GM21825 (cell line): ENCODE data around the gene BSPRY.
"Not testable (repeated sequence)": the region's sequence is repeated elsewhere in the genome, so short reads cannot be mapped to it uniquely, and the experiment has no call there.

Experiments
- ATAC-seq: cut with Tn5 transposase; IDR thresholded peaks from one replicate; pipeline ENCODE4 v1.9.1; 2021; ENCODE audit warnings: mild to moderate bottlenecking, moderate library complexity; ENCODE audit not compliant: unreplicated experiment

BSPRY gene

DNA sequence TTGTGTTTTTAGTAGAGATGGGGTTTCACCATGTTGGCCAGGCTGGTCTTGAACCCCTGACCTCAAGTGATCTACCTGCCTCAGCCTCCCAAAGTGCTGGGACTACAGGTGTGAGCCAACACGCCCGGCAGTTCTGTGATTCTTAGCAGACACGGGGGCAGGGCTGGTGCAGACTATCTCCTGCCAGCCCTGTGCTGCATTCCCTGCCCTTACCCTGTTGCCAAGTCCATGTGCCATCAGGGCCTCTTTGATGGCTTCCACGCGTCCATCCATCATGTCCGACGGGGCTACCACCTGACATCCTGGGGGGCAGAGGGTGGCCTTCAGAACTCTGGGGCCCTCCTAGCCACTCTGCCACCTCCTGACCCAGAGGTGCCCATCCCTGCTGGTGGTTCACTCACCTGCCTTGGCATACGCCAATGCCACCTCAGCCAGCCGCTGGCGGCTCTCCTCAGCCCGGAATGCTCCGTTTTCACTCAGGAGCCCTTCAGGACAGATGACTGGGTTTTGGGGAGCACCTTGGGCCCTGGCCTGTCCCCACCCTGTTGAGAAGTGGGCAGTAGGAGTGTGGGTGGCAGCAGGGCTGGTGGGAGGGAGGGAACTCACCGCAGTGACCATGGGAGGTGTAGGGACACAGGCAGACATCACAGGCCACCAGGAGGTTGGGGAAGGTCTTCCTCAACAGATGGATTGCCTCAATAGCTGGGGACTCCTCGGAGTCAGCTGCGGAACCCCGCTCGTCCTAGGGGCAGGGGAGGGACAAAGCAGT, 41.0 kb downstream of the BSPRY start:
- ATAC-seq: no peak

DNA sequence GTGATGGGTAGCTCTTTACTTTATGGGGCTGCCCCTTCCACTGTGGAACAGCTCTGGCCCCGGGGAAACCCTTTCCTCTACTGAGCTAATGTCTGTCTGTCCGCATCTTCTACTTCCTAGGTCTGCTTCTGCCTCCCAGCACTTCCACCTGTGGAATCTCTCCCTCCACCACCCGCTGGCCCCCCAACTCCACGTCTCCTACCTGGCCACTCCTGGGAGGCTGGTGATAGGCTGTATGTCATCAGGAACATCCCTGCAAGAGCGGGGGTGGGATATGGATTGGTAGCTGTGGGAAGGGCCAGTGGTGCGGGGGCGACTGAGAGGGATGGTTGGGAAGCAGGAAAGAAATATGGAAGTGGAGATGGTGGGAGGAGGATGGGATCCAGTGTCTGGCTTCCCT, 42.6 kb downstream of the BSPRY start:
- no peak for ATAC-seq

DNA sequence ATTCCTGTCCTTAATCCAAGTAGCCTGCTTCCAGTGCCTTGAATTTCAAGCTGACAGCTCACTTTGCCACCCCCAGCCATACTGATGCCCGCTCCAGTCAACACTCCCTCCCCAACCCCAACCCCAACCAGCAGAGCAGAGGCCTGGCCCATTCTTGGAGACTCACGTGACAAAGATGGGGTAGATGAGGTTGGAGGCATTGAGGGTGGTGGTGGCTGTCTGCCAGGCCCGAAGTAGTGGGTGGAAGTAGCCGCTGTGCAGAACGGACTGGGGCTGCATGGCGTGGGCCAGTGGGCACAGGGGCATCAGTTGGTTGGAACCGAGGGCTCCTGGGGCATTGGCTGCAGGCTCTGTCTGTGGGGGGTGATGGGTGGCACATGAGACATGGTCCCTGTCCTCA, 43.9 kb downstream of the BSPRY start:
- no peak for ATAC-seq

DNA sequence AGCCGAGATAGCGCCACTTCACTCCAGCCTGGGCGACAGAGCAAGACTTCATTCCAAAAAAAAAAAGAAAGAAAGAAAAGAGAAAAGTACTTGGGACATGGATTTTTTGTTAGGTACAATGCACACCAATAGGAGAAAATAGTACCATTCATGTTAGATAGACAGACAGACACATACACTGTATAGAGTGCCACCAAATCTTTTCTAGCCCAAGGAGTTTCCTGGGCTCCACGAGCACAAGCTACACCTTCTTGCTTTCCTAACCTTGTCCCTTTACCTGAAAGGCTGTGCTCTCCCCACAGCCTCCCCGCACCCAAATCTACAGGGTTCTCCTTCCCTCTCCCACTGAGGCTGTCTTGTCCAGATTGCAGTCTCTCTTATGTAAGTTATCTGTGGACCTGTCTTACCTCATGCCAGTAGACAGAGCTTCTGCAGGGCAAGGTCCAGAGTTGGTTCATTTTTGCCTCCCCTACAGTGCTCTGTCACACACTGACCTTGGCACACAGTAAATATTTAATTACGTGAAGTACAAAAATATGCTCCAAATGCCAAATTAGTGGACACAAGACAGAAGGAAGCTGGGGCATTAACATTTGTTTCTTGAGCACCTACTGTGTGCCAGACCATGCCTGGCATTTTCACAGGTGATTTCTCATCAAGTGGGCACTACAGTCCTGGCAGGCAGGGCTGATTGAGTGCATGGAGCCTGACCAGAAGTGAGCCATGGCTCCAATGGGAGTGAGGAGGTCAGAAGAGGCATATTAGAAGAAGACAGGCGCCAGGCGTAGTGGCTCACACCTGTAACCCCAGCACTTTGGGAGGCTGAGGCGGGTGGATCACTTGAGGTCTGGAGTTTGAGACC, 45.9 kb downstream of the BSPRY start:
- no peak for ATAC-seq

DNA sequence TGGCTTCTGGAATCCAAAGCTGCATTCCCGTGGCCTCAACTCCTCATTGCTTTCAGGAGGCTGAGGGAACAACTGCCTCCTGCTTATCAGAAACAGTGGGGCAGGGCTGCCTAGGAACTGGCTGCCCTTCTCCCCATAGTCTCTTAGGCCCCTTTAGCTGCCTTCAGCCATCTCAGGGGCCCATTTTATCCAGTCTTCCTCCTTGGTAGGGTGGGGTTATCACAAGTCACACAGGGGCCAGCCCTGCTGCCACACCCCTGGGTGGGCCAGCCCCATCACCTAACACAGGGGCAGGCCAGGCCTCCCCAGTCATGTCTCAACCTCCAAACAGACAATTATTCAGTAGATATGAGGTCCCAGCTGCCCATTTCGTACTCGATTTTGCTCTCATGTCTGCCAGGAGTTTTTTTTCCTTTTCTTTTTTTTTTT, 47.9 kb downstream of the BSPRY start:
- ATAC-seq: no peak

DNA sequence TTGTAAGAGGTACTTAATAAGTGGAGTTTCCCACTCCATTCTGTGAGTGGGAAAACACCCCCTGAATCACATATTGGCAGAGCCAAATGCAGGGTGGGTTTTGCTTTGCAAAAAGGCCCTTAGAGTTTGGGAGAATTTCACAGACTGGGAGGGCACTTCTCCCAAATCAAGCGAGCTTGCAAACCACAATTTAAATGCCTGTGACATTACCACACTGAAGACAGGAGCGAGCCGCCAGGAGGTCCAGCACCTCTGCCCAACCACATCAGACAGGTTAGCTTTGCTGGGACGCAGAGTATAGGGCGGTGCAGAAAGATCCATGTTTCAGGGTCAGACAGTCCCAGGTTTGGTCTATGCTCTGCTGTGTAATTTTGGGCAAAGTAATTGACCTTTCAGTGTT, 49.5 kb downstream of the BSPRY start:
- ATAC-seq: no peak

DNA sequence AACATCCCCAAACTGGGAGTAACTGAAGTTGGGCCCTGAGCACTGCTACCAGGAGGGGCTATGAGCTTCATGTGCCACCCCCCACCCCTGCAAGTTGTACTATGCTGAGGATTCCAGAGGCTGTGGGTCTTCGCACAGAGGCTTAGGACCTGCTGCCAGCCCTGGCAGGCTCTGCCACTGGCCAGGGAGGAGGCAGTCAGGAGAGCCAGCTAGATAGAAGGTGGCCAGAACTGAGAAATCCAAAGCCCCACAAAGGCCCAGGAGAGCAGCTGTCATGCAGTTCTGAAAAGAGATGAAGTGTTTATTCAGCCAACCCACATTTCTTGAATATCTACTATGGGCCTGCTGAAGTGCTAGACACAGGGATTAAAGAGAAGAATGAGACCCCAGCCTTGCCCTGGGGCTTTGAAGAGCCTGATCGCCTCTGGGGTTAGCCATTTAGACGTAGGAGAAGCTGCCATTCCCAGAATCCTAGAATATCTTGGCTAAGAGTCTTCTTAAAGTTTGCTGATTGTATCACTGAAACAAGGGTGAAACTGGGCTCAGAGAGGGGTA, 50.4 kb downstream of the BSPRY start:
- ATAC-seq: no peak

DNA sequence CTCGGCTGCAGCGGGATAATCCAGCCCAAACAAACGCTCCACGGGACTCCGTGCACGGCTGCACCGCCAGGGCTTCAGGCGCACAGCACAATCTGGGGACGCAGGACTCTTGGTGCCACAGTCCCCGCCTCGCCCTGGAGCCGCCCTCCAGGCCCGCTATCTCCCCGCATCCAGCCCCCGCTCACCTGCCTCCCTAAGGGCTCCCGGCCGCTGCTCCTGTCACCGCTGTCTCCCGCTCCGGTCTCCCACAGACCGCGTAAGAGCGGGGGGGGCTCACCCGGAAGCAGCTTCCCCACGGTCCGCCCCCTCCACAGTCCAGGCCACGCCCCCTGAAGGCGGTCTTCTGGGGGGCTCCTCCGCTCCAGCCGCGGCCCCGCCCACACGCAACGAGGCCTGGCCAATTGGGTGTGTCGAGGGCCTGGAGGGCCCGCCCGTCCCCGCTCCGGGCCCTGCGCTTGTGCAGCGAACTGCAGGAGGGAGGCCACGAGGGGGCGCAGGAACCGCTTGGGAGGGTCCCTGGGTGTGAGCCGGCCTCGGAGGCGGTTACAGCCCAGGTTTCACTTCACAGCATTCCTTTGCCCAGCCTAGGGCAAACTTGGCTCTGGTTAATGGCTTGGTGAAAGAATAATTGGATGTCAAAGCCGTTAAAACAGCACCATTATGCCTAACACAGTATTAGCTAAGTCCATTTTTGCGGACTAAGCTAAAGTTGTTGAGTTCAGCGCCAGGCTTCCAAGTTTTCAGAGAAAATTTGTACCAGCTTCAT, 51.9 kb downstream of the BSPRY start, which contains the start of gene ALAD:
ALAD (minus strand) TSS at position 258 of the 766 bp plus-strand sequence. CDS start 7,725 bp downstream, outside the sequence.
- peak; percentile 97 for ATAC-seq

DNA sequence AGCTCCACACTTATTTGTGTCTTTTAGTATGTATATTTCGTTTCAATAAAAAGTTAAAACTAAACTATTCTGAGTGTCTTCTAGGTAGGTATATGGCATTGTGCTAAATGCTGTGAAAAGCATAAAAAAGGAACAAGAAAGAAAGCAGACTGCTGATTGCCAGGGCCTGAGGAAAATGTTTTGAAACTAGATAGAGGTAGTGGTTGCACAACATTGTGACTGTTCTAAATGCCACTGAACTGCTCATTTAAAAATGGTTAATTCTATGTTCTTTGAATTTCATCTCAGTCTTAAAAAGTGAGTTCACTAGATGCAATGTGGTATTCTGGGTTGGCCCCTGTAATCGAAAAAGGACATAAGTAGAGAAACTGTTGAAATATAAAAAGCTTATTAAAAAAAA, 54.3 kb downstream of the BSPRY start:
- ATAC-seq: no peak

DNA sequence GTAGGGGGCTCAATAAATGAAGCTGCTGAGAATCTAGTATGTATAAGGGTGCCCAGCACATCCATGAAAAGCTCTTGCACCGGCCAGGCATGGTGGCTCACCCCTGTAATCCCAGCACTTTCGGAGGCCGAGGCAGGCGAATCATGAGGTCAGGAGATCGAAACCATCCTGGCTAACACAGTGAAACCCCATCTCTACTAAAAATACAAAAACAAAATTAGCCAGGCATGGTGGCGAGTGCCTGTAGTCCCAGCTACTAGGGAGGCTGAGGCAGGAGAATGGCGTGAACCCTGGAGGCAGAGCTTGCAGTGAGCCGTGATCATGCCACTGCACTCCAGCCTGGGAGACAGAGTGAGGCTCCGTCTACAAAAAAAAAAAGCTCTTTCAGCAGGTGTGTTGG, 57.0 kb downstream of the BSPRY start:
- ATAC-seq: not testable (repeated sequence)

DNA sequence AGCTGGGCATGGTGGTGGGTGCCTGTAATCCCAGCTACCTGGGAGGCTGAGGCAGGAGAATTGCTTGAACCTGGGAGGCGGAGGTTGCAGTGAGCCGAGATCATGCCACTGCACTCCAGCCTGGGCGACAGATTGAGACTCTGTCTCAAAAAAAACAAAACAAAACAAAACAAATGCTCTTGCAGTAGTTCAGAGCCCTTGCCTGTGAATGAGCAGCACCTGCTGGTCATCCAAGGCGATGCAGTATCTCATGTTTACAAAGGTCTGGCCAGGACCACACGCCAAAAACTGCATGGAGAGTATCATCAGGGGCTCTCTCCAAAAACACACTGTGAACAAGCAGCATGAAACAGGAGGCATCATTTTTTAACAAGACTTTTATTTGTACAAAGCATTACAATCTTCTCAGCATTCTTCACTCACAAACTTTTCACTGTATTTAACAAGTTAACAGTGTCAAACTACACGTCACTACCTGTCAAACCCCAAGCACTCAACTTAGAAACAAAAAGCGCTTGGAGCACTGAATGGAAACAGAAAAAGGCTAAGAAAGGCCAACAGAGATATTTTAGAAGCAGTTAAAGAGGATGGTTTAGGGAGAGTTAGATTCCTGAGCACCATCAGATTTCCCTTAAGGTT, 57.7 kb downstream of the BSPRY start:
- ATAC-seq: peak; percentile 31

DNA sequence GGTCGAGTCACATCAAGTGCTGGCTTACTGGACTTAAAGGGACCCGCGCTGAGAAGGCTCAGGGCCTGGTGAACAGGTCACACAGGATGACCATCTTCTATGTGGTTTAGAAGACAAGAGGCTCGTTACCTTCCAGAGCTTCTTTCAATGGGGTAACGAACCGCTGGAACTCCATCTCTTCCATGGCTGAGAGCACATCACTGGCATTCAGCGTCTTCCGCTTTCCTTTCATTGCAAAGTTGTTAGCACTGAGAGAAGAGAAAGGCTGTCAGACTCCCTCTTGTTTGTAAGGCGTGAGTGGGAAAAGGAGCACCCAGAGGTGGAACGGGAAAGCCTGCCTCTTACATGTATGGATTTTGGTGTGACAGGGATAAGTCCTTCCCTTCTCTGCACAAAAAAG, 60.1 kb downstream of the BSPRY start:
- ATAC-seq: no peak

DNA sequence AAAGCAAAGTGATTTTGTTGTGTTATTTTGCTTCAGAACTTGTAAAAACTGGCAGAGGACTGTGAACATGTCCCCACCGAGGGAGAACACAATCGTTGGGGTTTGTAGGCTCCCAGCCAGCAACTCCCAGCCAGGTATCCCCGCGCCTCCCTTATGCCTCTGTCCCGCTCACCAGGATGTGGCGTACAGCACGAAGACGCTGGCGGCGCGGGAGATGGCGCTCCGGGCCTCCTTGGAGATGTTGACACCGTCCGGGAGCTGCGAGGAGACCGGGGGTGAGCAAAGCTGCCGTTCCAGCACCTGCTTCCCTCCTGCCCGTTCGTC, 60.5 kb downstream of the BSPRY start:
- no peak for ATAC-seq

DNA sequence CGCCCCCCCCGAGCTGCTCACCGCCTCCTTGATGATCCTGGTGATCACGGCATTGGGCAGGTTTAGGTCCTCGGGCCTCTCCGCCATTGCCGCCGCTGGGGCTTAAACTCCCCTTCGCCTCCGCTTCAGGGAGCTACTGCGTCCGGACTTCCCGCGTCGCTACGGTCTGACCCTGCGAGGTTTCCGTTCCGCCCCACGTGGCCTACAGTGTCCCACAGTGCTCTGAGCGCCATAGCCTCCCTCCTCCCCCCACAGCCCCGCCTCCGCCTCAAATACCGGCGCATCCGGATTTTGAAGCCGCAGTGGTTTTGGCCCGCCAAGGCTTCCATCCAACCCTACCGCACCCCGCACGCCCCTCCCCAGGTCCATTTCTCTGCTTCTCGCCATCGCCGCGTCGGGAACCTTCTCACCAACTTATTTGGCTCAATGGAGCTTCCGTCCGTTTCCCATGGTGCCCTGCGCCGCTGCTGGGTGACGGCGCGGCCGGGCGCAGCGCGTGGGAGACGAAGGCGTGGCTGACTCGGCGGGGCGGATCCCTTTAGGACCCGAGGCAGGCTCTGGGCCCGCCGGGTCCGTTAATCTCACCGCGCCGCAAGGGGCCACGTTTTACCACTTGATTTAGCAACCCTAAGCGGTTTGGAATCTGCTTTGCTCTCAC, 61.0 kb downstream of the BSPRY start, which contains the start of the genes C9orf43 and POLE3:
C9orf43 (plus strand) TSS at position 541 of the 658 bp plus-strand sequence. CDS start 2,747 bp downstream, outside the sequence.
POLE3 (minus strand) TSS at position 469 of the 658 bp plus-strand sequence; CDS start at position 87, 382 bp downstream.
- peak; percentile 88 for ATAC-seq

DNA sequence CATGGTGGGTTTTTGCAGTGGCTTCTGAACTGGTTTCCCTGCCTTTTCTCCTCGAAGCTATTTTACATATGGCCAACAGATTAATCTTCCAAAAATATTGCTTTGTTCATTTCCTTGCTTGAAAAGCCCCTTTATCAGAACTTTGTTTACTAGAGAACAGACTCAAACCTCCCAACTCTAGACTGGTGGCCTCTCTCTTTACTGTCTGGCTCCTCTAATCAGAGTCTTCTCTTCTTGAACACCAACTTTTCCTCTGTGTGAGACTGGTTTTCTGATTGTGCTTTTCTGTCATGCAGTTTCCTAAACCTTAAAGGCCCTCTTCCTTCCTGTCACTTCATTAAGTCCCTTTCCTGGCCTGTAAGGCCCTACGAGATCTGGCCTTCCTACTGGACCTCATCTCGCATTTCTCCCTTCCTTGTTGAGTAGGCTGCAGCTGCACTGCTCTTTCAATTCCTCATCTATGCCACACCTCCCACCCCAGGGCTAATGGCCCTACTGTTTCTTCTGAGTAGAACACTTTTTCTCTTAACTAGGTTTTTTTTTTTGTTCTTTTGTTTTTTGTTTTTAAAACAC, 66.9 kb downstream of the BSPRY start:
- ATAC-seq: peak; percentile 94

DNA sequence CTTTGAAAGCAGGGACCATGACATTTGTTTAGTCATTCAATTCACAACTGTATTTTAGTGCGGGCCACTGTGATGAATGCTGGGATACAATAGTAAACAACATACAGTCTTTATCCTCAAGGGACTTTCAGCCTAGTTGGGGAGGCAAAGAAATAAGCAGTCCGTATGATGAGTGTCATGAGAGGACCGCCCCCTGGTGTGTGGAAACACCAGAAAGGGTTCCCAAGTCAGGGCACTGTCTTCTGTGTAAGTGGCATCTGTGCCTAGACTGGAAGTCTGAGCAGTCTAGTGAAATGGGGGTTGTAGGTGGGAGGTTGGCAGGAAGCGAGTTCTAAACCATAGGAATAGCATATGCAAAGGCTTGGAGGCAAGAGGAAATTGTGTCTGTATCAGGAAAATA, 68.0 kb downstream of the BSPRY start:
- ATAC-seq: no peak
